ENCODE results near the gene C6orf15. TPM values are rescaled to one million over a fixed set of nuclear protein-coding genes. Genes with fewer than 3 reads are reported as not detected.

The C6orf15 gene
- total RNA-seq, 1 donor from 2014 or later, result not detected

- intact Hi-C loops (cut with micrococcal nuclease), result no loop called here
These were observed 20.4 kb upstream of the C6orf15 start for GRCh38 chr6:31132806-31133205.

- intact Hi-C loops (cut with micrococcal nuclease), result no loop called here
These were observed 19.2 kb upstream of the C6orf15 start for GRCh38 chr6:31131595-31131994.

GRCh38 chr6:31130751-31131150 lies 18.4 kb upstream of the C6orf15 start:
- intact Hi-C loops (cut with micrococcal nuclease), result no loop called here

GRCh38 chr6:31129130-31129529 lies 16.8 kb upstream of the C6orf15 start:
- intact Hi-C loops (cut with micrococcal nuclease), result loop anchor here (2.0 kb wide), 1 partner anchor 64 kb away; no protein-coding TSS in a partner anchor

- intact Hi-C loops (cut with micrococcal nuclease), result loop anchor here (1.0 to 2.0 kb wide), 2 partner anchors 65 to 213 kb away; no protein-coding TSS in a partner anchor
These were observed 15.8 kb upstream of the C6orf15 start for GRCh38 chr6:31128093-31128676.

GRCh38 chr6:31126396-31127175 lies 14.2 kb upstream of the C6orf15 start:
- intact Hi-C loops (cut with micrococcal nuclease), result no loop called here

GRCh38 chr6:31125586-31126363 lies 13.4 kb upstream of the C6orf15 start:
- intact Hi-C loops (cut with micrococcal nuclease), result no loop called here

GRCh38 chr6:31125162-31125561 lies 12.8 kb upstream of the C6orf15 start:
- intact Hi-C loops (cut with micrococcal nuclease), result no loop called here

GRCh38 chr6:31122791-31123706 lies 10.7 kb upstream of the C6orf15 start:
- intact Hi-C loops (cut with micrococcal nuclease), result no loop called here

GRCh38 chr6:31121131-31121790 lies 8.9 kb upstream of the C6orf15 start:
- intact Hi-C loops (cut with micrococcal nuclease), result no loop called here

GRCh38 chr6:31120151-31120915 lies 8.0 kb upstream of the C6orf15 start, which contains the start of gene CDSN:
CDSN (minus strand) TSS chr6:31120446; CDS start chr6:31120419, 27 bp downstream.
- intact Hi-C loops (cut with micrococcal nuclease), result no loop called here

- intact Hi-C loops (cut with micrococcal nuclease), result no loop called here
These were observed 5.8 kb upstream of the C6orf15 start for GRCh38 chr6:31118178-31118577.

- intact Hi-C loops (cut with micrococcal nuclease), result no loop called here
These were observed 4.4 kb upstream of the C6orf15 start for GRCh38 chr6:31116661-31117385.

- intact Hi-C loops (cut with micrococcal nuclease), result no loop called here
These were observed 3.7 kb upstream of the C6orf15 start for GRCh38 chr6:31115941-31116560.

- intact Hi-C loops (cut with micrococcal nuclease), result no loop called here
These were observed 2.8 kb upstream of the C6orf15 start for GRCh38 chr6:31114970-31115849.

- intact Hi-C loops (cut with micrococcal nuclease), result no loop called here
These were observed 2.1 kb upstream of the C6orf15 start, which contains the start of gene PSORS1C1 for GRCh38 chr6:31114541-31114878. PSORS1C1 (plus strand) TSS chr6:31114800; CDS start chr6:31129633, 14,833 bp downstream.

- intact Hi-C loops (cut with micrococcal nuclease), result no loop called here
These were observed 1.6 kb upstream of the C6orf15 start for GRCh38 chr6:31113861-31114540.

Measured in T-helper 1 cell treated with Interleukin-12 subunit alpha and Interleukin-12 subunit beta and Interleukin-4 antibody, amounts not matched to agents 30 ng/mL and 1 ng/mL, for 36 hours (primary cell).